Neutrophil (primary cell): ENCODE results near the gene ENDOU.

Source experiments
- H3K27ac ChIP-seq: fragments of 200-600 bp; sonication (generic); 2 replicates; pipeline ENCODE4 v1.5.1; 2016; ENCODE audit warnings: mild to moderate bottlenecking, moderate library complexity
- H3K27me3 ChIP-seq: fragments of 200-600 bp; sonication (generic); 2 replicates; pipeline ENCODE4 v1.6.0; 2016; ENCODE audit warnings: mild to moderate bottlenecking
- H3K36me3 ChIP-seq: fragments of 200-600 bp; sonication (generic); 2 replicates; pipeline ENCODE4 v1.5.1; 2017
- H3K4me1 ChIP-seq, 2 experiments: fragments of 200-600 bp in 1 of 2; sonication (generic) in 1 of 2; 1 replicate in 1 of 2; 2 replicates in 1 of 2; pipeline versions ENCODE4 v1.5.1 to v1.6.1; 2013 to 2016; ENCODE audit warnings: low read depth in 1 of 2, low read length in 1 of 2, mild to moderate bottlenecking in 1 of 2, moderate library complexity in 1 of 2; ENCODE audit not compliant: control insufficient read depth in 1 of 2, insufficient read depth in 1 of 2
- H3K4me3 ChIP-seq, 2 experiments: fragments of 200-600 bp in 1 of 2; sonication (generic) in 1 of 2; 1 replicate in 1 of 2; 2 replicates in 1 of 2; pipeline ENCODE4 v1.5.1; 2013 to 2016; ENCODE audit warnings: low read depth in 1 of 2, low read length in 1 of 2, mild to moderate bottlenecking in 1 of 2, moderate library complexity in 1 of 2
- H3K9me3 ChIP-seq: fragments of 200-600 bp; sonication (generic); 2 replicates; pipeline ENCODE4 v1.5.1; 2016
- TF ChIP-seq, protein P1 (sequence below): fragments of 200-600 bp; sonication (generic); IDR thresholded peaks from 2 replicates; pipeline ENCODE4 v1.5.1; 2016; ENCODE audit warnings: antibody characterized with exemption

ENDOU gene

DNA sequence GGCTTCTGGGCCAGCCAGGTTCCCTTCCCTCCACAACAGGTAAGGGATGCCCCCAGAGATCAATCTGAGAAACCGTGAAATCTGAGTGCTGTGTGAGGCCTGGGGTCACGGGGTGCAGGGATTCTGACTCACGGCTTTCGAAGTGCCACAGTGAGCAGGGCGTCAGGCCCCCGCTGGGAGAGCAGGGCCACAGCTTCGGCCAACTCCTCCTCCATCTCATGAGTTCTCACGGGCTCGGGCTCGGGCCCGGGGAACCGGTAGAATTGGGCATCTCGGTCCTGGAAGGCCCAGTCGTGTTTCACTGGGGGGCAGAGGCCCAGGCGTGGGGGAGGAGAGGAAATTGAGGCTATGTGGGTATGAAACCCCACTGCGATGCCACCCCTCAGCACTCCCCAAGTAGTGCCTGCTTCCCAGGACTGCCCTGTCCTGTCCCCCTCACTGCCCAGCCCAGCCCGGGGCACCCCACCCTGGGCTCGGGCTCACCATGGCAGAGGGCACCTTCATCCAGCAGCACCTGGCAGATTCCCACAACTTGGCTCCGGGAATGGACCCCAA is 25.7 kb upstream of the ENDOU start:
- Histone ChIP-seq H3K4me1 (peaks cover 11% of the 10 kb centered on the region in 2 experiments), H3K27ac (no peak overlapping the region), H3K27me3 (no peaks in the 10 kb centered on the region), H3K9me3 (no peaks in the 10 kb centered on the region), H3K4me3 (no peak overlapping the region), H3K36me3 (peaks cover 9% of the 10 kb centered on the region)
- TF ChIP-seq, protein P1, sequence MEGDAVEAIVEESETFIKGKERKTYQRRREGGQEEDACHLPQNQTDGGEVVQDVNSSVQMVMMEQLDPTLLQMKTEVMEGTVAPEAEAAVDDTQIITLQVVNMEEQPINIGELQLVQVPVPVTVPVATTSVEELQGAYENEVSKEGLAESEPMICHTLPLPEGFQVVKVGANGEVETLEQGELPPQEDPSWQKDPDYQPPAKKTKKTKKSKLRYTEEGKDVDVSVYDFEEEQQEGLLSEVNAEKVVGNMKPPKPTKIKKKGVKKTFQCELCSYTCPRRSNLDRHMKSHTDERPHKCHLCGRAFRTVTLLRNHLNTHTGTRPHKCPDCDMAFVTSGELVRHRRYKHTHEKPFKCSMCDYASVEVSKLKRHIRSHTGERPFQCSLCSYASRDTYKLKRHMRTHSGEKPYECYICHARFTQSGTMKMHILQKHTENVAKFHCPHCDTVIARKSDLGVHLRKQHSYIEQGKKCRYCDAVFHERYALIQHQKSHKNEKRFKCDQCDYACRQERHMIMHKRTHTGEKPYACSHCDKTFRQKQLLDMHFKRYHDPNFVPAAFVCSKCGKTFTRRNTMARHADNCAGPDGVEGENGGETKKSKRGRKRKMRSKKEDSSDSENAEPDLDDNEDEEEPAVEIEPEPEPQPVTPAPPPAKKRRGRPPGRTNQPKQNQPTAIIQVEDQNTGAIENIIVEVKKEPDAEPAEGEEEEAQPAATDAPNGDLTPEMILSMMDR, result no peak

DNA sequence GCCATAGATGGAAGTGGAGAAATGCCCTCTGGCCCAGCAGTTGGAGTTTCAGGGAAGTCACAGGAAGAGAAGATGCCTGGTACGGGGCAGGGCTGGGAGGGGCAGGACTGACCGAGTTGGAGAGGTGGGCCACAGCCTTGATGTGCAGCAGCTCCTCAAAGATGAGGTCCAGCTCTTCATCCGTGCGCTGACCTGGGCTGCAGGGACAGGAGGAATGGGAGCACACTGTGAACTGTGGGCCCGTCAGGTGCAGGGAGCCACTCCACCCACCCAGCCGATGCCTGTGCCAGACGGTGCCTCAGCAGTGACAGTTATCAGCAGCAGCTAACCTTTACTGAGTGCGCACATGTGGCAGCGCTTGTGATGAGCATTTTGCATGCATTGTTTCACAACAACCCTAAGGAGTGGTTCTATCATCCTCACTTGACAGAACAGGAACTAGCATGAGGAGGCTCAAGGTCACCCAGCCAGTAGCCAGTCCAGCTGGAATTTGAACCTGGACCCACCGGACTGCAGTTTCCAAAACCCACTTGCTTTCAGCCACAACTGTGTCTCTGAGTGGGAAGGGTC is 25.0 kb upstream of the ENDOU start:
- no peak overlapping the region for H3K27ac ChIP-seq
- peaks cover 9% of the 10 kb centered on the region for H3K36me3 ChIP-seq
- H3K27me3 ChIP-seq, result no peaks in the 10 kb centered on the region
- TF ChIP-seq, protein P1, result no peak
- H3K4me1 ChIP-seq, result peaks cover 11% of the 10 kb centered on the region in 2 experiments
- no peaks in the 10 kb centered on the region for H3K9me3 ChIP-seq
- no peak overlapping the region for H3K4me3 ChIP-seq

DNA sequence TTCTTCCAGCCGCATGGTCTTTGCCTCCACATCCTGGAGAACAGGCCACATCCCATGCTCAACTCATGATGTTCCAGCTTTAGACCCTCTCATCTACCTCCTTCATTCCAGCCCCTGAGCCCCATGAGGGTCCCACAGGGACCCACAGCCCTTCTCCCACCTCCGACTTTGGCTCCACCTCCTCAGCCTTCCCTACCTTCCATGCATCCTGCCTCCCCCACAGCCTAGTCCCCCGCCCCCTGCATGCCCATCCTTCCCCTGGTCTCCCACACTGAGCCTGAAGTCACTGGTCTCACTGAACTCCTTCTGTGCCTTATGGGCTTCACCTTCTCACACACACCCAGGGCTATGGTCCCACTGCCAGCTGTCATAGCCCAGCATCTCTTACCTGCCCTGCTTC is 23.6 kb upstream of the ENDOU start:
- Histone ChIP-seq H3K9me3 (no peaks in the 10 kb centered on the region), H3K4me1 (peaks cover 9 to 10% of the 10 kb centered on the region in 2 experiments), H3K4me3 (no peak overlapping the region), H3K27ac (no peak overlapping the region), H3K36me3 (peaks cover 9% of the 10 kb centered on the region), H3K27me3 (no peaks in the 10 kb centered on the region)
- TF ChIP-seq, protein P1, result no peak

DNA sequence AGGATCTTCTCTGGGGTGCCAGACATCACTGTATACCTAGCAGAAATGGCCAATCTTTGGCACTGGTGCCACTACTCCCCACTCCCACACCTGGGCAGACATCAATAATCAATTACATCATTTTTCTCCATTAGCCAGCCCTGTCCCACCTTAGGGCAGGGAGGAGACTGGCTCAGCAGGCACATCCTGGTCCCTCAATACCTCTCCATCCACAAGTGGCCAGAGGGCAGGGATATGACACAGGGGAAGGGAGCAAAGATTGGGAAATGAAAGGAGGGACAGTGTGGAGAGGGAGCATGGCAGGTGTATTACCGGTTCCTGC is 23.2 kb upstream of the ENDOU start:
- Histone ChIP-seq H3K27me3 (no peaks in the 10 kb centered on the region), H3K4me3 (no peak overlapping the region), H3K4me1 (peaks cover 5 to 7% of the 10 kb centered on the region in 2 experiments), H3K27ac (no peak overlapping the region), H3K36me3 (peaks cover 9% of the 10 kb centered on the region), H3K9me3 (no peaks in the 10 kb centered on the region)
- TF ChIP-seq, protein P1, result no peak

DNA sequence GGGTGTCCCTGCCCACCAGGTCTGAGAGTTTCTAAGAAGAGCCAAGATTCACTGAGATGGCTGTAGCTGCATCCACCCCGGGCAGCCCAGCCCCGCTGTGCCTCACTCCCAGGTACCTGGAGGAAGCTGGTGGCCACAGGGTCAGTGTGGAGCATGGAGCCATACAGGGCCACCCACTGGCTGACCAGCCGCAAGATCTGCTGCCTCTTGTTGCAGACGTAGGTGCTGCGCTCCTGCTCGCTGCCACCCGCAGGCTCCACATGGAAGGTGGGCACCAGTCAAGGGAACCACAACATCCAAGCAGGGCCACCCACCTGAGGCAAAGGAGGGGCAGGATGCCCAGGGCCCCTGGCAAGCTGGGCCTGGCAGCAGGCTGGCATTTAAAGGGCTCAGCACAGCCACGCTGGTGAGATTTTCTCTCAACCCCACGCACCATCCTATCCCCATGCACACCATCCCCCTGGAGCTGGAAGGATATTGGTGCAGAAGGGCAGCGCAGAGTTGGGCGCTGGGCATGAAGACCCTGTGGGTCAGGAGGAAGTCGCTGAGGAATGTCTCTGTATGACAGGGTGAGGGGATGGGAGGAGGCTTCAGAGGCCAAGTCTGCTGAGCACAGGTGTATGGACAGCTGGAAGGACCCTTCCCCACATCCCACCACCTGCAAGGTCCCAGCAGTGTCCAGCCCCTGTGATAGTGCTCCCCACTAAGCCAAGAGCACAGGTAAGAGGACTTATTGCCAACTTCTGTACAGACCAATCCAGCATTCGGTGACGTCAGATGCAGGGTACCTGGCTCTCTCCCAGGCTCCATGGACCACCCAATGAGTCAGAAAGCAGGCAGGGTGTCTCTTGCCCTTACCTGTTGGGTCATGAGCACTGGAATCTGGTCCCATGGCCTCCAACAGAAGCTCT is 22.6 kb upstream of the ENDOU start:
- no peak overlapping the region for H3K4me3 ChIP-seq
- no peaks in the 10 kb centered on the region for H3K9me3 ChIP-seq
- H3K27me3 ChIP-seq, result no peaks in the 10 kb centered on the region
- H3K36me3 ChIP-seq, result peaks cover 9% of the 10 kb centered on the region
- H3K27ac ChIP-seq, result no peak overlapping the region
- TF ChIP-seq, protein P1, result no peak
- H3K4me1 ChIP-seq, result peaks cover 0 to 1% of the 10 kb centered on the region in 2 experiments
